K562 (cell line): ENCODE data around the gene ADAMTS2.

Experiments
- ARHGAP35 ChIP-seq: fragments of 450-650 bp; IDR thresholded peaks from 2 replicates; pipeline ENCODE4 v1.6.1; 2018; ENCODE audit not compliant: partially characterized antibody
- CBFB ChIP-seq: sonication (generic); formaldehyde crosslinking; IDR thresholded peaks from 2 replicates; pipeline ENCODE4 v1.4.0; 2020; ENCODE audit warnings: mild to moderate bottlenecking, missing genetic modification reagents
- CEBPB ChIP-seq: fragments of 450-650 bp; IDR thresholded peaks from 2 replicates; pipeline ENCODE4 v1.6.1; 2016; ENCODE audit warnings: missing genetic modification characterization, missing compliant biosample characterization
- ERF ChIP-seq: fragments of 450-650 bp; formaldehyde crosslinking; IDR thresholded peaks from 2 replicates; pipeline ENCODE4 v1.4.0; 2020; ENCODE audit warnings: mild to moderate bottlenecking, mixed read lengths
- EZH2 ChIP-seq: IDR thresholded peaks from 2 replicates; pipeline ENCODE4 v1.6.1; 2012; ENCODE audit warnings: low read depth, mild to moderate bottlenecking, inconsistent platforms, low read length, borderline replicate concordance
- FOXA1 ChIP-seq: fragments of 450-650 bp; IDR thresholded peaks from 2 replicates; pipeline ENCODE4 v1.6.1; 2016; ENCODE audit warnings: mild to moderate bottlenecking, borderline replicate concordance
- MYNN ChIP-seq, 2 experiments: sonication (generic); formaldehyde crosslinking in 1 of 2; IDR thresholded peaks; 2 replicates each; pipeline versions ENCODE4 v1.5.0 to v1.6.1; 2016 to 2020; ENCODE audit warnings: antibody characterized with exemption in 1 of 2, missing genetic modification reagents in 1 of 2
- RAD21 ChIP-seq, 2 experiments: fragments of 250-450 bp in 1 of 2; fragments of 450-650 bp in 1 of 2; sonication (Bioruptor Pico) in 1 of 2; formaldehyde crosslinking in 1 of 2; IDR thresholded peaks in 1 of 2; conservative IDR thresholded peaks in 1 of 2; 2 replicates each; pipeline versions ENCODE4 v1.4.0 to v1.8.0; 2020 to 2022; ENCODE audit warnings: mild to moderate bottlenecking in 2 of 2, moderate library complexity in 1 of 2
- ZBTB49 ChIP-seq: sonication (generic); formaldehyde crosslinking; IDR thresholded peaks from 2 replicates; pipeline ENCODE4 v1.8.0; 2022; ENCODE audit warnings: missing genetic modification reagents, mild to moderate bottlenecking, borderline replicate concordance
- ZNF121 ChIP-seq: sonication (generic); formaldehyde crosslinking; conservative IDR thresholded peaks from 2 replicates; pipeline ENCODE4 v1.8.0; 2022; ENCODE audit warnings: missing genetic modification reagents

- no peak for TF ChIP-seq EZH2
- no peak for TF ChIP-seq ZBTB49 (CRISPR knock-in tag)
- TF ChIP-seq CBFB (CRISPR knock-in tag) = no peak
- TF ChIP-seq ARHGAP35 = no peak
- no peak for TF ChIP-seq FOXA1
- no peak for TF ChIP-seq RAD21 (CRISPR knock-in tag; conservative IDR thresholded peaks at IDR 0.05 in 1 of 2, IDR thresholded peaks at IDR 0.05 in 1 of 2)
- no peak for TF ChIP-seq MYNN (IDR thresholded peaks at IDR 0.05)
- no peak for TF ChIP-seq MYNN (CRISPR knock-in tag; IDR thresholded peaks at IDR 0.05)
- TF ChIP-seq ERF = no peak
- TF ChIP-seq CEBPB (tag) = no peak
- TF ChIP-seq ZNF121 = no peak
Measured at GRCh38 chr5:179111267-179112207, 233.7 kb downstream of the ADAMTS2 start.
